GM08714 (cell line): ENCODE data around the gene CYSRT1.
A peak's percentile ranks its signal among the peaks of the same experiment; 100 is the strongest.

ENCODE experiments used
- H3K4me3 ChIP-seq: fragments of 200-500 bp; sonication (Bioruptor generic); 2 replicates; pipeline ENCODE4 v1.5.1; 2014; ENCODE audit warnings: mild to moderate bottlenecking, low read length, inconsistent platforms
- ZNF274 ChIP-seq: IDR thresholded peaks from 2 replicates; pipeline ENCODE4 v1.6.1; 2012; ENCODE audit warnings: mild to moderate bottlenecking, low read depth, low read length

Gene CYSRT1

DNA sequence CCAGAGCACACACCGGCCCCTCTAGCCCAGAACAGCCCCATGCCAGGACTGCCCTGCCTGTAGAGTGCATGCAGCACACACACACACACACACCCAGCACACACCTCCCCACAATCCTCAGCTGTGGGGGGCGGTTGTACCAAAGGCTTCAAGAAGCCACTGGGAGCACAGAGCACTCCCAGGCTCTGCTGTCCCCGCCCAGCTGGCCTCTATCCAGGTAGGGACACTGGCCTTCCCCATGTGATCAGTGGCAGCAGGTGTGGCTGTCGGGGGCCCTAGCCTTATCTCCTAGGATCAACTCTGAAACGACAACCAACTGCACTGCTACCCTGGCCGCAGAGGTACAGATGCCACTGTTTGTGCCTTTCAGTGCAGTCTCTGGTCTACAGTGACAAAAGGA is 38.6 kb upstream of the CYSRT1 start:
- H3K4me3 ChIP-seq: no peak overlapping the region
- TF ChIP-seq ZNF274: no peak

DNA sequence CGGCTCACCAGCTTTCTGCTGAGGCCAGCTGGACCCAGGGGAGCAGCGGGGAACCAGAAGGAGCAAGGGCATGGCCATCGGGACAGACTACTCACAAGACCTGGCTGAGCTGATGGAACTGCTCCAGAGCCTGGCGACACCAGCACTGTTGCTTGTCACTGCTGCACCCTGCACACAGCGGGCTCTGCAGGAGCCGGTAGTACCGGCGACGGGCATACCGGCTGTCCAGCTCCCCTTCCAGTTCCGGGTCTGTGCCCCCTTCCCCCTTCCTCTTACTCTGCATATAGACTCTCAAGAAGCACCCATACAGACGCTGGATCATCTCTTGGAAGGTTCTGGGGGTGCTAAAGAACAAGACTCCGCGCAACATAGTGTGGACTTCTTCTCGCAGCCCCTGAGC is 37.6 kb upstream of the CYSRT1 start:
- TF ChIP-seq ZNF274: no peak
- peak overlapping the region; percentile 80 for H3K4me3 ChIP-seq

DNA sequence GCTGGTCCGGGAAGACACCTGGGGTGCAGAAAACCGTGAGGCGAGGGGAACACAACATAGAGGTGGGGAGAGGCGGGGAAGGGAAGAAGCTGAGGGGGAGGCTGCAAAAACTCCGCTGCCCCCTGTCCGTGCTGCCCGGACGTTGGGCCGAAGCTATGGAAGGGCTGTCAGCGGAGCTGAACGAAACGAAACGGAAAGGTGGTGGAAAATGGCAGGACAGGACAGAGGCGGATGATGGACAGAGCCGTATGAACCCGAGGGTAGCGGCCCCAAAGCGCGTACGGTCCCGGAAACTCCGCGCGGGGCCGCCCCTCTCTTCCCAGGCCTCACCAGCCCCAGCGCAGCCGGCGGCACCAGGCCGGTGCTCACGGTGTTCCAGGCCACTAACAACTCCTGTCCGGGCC is 36.9 kb upstream of the CYSRT1 start:
- H3K4me3 ChIP-seq: peak overlapping the region; percentile 80

DNA sequence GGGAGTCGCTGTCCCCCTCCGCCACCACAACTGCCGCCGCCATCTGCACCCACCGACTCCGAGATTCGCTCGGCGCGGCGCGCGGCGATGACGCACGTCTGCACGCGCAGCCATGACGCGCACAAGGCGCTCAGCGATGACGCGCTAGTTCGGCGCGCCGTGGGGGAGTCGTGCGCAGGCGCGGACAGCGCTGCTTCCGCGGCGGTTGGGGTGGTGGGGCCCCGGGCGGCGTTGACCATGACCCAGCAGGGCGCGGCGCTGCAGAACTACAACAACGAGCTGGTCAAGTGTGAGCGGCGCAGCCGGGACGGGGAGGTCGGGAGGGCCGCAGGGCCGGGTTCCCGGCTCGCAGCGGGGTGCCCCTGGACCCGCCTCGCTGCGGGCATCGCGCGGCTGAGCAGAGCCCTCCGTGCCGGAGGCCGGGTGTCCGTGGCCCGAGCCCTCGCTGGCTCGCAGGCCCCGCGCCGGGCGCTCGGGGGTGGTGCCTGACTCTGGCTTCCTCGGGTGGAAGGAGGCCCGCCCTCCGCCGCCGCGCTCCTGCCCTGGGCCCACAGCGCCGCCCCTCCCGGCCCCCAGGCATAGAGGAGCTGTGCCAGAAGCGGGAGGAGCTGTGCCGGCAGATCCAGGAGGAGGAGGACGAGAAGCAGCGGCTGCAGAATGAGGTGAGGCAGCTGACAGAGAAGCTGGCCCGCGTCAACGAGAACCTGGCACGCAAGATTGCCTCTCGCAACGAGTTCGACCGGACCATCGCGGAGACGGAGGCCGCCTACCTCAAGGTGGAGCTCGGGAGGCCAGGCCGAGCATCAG is 36.3 kb upstream of the CYSRT1 start, which contains the start of the genes ANAPC2 and SSNA1:
Gene ANAPC2 (minus strand): TSS at position 71 of the 807 bp plus-strand sequence. CDS start 28 bp downstream, at position 43.
Gene SSNA1 (plus strand): TSS at position 187 of the 807 bp plus-strand sequence. CDS start 51 bp downstream, at position 238.
- H3K4me3 ChIP-seq: peak within 1 kb of the TSS; percentile 80
- no peak for TF ChIP-seq ZNF274

More for the DNA sequence above, 36.9 kb upstream of the CYSRT1 start:
- no peak for TF ChIP-seq ZNF274

DNA sequence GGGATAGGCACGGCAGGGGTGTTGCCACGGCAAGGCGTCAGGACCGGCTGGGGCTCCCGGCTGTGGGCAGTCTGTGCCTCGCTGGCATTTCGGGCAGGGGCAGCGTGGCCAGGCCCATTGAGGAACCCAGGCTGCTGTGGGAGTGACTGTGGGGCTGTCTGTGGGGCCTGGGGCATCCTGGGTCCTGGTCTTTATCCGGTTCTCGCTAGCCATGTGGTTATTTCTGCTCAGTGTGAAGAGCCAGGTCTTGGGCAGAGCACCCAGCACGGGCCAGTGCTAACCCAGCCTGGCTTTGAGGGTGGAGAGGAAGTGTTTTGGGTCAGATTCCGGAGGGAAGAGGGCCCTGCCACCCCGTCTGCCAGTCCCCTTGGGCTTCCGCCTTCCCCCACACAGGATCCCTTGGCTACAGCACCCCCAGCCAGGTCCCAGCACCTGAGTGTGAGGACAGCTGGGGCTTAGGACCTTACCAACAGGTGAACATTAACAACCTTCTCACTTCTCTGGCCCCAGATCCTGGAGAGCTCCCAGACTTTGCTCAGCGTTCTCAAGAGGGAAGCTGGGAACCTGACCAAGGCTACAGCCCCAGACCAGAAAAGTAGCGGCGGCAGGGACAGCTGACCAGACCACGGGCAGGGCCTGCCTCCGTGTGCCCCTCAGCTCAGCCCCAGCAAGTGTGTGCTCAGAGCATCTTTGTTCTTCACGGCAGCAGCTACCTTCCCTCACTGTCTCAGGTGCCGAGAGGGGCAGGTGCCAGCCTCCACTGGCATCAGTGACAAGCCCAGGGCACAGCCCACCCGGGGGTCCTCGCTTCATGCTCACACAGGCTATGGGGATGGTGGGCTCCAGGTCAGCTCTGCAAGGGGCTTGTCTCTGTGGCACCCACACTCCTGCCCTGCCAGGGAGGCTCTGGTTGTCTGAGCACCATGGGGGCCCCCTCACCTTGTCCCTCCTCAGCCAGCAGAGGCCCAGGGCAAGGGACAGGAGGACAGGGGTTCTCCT is 35.4 kb upstream of the CYSRT1 start:
- peak overlapping the region; percentile 80; the same call in 1 of the 2 replicates for H3K4me3 ChIP-seq
- no peak for TF ChIP-seq ZNF274

DNA sequence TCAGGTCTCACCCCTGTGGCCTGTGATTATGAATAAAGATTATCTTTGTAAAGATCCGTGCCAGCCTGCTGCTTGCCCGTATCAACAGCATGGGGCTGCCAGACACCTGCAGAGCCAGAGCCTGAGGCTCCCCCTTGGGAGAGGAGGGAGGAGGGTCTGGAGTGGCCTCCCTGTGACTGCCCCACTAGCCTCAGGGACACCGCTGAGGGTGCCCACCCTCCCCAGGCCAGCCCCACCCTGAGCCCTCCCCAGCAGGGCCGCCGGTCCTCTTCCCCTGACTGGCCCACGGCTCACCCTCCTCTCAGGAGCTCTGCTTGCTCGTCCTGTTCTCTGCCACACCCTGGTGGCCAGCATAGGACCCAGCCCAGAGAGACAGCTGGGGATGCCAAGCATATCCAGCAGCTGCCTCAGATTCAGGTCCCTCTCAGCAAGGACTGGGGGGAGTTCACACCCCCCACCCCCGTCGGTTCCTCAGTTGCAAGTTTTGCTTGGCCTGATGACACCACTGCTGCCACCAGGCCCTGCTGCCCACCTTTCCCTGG is 34.6 kb upstream of the CYSRT1 start:
- TF ChIP-seq ZNF274: no peak
- H3K4me3 ChIP-seq: no peak overlapping the region

DNA sequence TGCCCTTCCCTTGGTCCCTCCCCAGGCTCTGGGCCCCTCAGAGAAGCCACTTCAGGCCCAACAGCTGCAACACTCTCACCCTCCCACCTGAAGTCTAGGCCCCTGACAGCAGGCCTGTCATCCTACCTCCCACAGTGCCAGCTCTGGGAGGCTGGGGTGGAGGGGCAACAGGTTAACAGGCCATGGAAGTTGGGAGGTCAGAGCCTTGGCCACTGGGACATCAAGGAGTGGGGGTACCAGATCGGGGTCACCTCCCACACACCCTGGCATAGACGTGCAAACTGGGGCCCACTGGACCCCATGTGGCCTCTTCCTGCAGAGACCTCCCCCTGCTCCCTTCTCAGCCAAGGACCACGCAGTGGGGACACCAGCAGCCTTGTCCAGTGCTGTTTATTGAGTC is 33.7 kb upstream of the CYSRT1 start:
- H3K4me3 ChIP-seq: no peak overlapping the region
- no peak for TF ChIP-seq ZNF274

DNA sequence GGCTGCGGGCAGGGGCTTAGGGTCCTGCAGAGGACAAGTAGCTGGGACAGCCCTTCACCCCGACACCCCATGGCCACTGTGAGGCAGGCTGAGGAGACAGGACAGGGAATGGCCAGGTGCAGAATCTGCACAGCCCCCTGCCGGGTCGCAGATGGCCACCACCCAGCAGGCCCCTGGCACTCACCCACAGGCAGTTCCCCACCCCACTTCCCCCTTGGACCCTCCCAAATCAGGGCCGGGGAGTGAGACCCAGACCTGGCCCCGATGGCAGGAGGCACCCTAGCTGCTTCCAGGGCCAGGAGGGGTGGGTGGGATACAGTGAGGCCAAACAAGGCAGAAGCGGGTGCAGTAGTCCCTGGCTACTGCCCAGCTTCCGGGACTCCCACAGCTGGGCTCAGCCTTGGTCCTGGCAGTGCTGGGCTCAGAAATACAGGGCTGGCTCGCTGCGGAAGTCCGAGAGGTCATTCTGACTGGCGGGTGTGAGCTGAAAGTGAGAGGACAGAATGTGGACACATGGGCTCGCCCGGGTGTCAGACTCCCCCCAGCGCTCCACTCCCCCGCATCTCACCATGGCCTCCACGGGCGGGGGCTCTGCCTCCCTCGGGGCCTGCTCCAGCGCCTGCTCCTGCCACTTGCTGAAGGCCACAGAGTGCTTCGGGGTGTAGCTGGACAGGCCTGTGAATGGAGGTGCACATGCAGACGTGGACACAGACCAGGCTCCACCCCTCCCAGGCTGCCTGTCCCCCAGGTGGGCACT is 33.1 kb upstream of the CYSRT1 start:
- TF ChIP-seq ZNF274: no peak
- no peak overlapping the region for H3K4me3 ChIP-seq

DNA sequence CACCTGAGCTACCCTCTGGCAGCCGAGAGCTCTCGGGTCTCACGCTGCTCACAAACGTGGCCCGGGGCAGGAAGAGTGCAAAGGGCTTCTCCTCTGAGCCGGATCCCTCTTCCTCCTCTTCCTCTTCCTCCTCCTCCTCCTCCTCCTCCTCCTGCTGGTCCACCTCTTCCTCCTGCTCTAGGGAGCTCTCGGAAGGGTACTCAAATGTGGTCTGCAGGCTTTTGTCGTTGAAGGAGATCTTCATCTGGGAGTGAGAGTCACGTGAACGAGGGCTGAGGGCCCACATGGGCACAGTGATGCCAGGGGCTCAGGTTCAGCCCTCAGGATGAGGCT is 32.6 kb upstream of the CYSRT1 start:
- no peak overlapping the region for H3K4me3 ChIP-seq
- no peak for TF ChIP-seq ZNF274

DNA sequence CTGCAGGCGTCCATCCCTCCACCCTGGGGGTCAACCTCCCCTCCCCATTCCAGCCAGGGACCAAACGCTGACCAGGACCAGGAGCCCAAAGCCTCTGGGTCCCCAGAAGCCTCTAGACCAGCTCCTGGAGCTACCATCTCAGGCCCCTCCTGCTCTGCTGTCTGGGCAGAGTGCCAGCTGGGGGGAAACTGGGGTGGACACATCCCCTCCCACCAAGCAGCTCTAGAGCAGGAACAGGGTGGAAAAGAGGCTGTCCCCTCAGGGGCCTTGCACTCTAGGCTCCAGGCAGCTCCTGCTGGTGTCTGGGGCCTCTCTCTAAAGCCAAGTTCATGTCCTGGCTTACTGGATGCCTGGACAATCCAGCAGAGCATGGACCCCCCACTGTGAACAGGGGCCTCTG is 32.1 kb upstream of the CYSRT1 start:
- no peak for TF ChIP-seq ZNF274
- H3K4me3 ChIP-seq: no peak overlapping the region

DNA sequence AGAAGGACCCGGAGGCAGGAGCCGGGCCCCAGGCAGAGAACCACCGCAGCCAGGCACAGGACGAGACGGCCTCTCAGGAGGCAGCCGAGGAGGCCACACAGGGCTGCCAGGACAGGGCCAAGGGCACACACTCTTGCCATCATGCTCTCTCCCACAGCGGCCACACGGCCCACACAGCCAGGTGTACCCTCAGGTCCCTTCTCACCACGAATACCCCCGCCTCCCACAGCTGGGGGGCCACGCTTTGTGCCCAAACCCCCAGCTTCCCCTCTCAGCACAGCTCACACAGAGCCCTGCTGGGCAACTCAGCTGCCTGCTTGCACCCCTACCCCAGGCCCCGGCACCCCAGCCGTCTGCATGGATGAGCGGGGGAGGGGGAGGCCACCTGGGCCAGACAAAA is 31.2 kb upstream of the CYSRT1 start:
- no peak for TF ChIP-seq ZNF274

DNA sequence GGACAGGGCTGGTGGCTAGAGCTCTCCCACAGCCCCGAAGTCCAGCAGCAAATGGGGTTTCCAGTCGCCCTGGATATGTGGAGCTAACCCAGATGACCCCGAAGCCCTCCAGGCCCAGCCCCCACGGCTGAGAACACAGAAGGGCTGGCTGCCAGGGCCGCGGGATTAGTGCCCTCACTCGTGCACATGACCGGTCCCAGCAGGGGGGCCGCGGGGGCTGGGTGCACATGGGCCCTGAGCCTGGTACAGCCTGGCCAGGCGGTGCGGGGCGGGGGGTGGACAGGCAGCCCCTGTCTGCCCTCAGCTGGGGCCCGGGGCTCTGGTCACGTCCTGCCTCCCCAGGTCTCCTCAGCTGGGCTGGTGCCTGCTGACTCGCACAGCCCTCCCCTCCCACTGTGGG is 30.6 kb upstream of the CYSRT1 start:
- no peak overlapping the region for H3K4me3 ChIP-seq
- TF ChIP-seq ZNF274: no peak

More for the DNA sequence above, 31.2 kb upstream of the CYSRT1 start:
- no peak overlapping the region for H3K4me3 ChIP-seq

DNA sequence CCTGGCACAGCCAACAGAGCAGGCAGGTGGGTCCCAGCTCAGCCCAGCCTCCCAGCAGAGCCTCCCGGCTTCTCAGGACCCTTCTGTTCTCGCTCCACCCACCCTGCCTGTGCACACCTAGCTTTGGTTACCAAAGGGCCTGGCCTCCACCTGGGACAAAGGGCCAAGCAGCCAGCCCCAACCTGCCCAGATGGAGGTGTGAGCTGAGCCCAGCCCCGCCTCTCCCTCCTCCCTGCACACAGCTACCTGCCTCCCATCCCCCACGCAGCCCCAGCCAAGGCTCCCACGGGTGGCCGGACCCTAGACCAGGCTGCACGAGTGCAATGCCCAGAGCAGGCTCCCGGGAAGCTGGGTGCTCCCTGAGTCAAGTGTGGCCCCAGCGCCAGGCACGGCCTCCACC is 30.1 kb upstream of the CYSRT1 start:
- no peak overlapping the region for H3K4me3 ChIP-seq
- no peak for TF ChIP-seq ZNF274

DNA sequence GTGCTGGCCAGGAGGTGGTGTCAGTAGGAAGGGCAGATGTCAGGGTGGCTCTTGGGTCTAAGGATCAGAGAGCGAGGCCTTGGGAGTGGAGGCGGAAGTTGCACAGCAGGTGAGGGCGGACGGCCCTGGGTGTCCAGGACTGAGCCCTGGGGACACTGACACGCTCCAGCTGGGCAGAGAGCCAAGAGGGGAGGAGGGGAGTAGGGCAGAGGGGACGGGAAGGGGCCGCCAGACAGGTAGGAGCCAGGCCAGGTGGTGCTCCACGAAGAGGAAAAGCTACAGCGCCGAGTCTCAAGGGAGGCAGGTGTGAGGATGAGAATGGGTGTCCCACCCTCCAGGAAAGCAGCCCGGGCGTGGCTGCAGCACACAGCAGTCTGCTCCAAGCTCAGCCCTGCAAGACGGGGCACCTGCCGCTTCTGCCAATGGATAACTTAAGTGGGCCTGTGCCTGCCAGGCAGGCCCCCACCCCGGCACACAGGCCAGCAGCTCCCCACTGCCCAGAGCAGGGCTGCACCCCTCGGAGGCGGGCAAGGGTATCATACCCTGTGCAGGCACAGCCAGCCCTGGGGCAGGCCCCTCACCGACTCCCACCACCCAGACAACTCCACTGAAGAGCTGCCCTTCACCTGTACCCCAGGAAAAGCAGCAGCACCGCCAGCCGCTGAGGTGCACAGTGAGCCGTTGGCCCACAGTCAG is 29.3 kb upstream of the CYSRT1 start:
- TF ChIP-seq ZNF274: no peak

More for the DNA sequence above, 29.3 kb upstream of the CYSRT1 start:
- H3K4me3 ChIP-seq: no peak overlapping the region
